ENCODE data around the gene PIGQ. TPM values are rescaled to one million over a fixed set of nuclear protein-coding genes. Genes with fewer than 3 reads are reported as not detected.
A peak's percentile ranks its signal among the peaks of the same experiment; 100 is the strongest.

Gene PIGQ
- polyA plus RNA-seq, 10 donors = 12.5 to 25.3 (median 16.8) TPM

DNA sequence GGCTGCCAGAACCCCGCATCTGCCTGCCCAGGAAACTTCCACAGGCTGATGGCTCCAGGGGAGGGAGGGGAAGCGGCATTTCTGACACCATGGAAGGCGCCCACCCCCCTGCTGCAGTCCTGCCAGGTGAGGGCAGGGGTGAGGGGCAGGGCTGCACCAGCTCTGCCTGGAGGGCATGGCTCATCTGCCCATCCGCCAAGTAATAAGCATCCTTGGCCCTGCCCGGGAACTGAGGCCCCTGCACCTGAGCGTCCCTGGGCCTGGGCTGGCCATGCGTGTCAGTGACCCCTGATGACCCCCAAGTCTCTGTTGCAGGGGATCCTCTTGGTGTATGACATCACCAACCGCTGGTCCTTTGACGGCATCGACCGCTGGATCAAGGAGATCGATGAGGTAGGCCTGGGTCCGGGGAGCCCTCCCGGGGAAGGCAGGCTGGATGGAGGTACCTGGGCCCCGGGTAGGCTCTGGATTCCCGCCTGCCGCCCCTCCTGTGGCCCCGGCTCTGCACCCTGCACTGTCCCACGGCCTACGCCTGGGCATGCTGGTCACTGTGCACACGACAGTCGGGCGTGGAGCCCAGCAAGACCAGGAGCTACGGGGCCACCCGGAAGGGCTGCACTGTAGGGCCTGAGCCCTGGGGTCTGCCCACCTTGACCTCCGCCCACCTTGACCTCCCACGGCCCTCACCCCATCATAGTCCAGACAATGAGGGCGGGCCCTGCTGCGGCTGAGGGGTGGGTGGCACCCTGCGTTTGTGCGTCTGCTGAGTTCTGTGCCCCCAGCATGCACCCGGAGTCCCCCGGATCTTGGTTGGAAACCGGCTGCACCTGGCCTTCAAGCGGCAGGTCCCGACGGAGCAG lies 55.6 kb downstream of the PIGQ start:
- no peak for DNase-seq

DNA sequence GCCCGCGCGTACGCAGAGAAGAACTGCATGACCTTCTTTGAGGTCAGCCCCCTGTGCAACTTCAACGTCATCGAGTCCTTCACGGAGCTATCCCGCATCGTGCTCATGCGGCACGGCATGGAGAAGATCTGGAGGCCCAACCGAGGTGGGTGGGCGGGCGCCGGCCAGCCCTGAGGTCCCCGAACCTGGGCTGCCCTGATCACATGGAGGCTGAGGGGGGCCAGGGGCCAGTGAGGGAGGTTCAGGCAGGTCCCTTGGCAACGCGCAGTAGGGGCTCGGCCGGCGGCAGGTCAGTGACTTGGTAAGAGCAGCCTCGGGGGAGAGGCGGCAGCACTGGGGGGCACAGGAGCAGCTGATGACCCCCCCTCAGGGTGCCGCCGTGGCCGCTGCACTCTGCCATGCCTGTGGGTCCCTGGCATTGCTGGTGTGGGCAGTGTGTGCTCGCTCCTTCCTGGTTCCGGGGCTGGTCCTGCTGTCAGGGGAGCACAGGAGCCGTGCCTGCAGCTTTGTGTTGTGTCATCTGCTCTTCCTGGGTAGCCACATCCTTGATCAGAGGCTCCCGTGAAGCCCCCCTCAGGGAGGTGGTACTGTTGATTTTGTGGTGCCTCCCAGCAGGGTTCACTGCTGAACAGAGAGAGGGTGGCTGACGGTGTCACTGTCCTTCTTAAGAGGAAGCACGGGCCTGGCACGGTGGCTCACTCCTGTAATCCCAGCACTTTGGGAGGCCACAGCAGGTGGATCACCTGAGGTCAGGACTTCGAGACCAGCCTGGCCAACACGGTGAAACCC lies 56.4 kb downstream of the PIGQ start:
- no peak for DNase-seq

DNA sequence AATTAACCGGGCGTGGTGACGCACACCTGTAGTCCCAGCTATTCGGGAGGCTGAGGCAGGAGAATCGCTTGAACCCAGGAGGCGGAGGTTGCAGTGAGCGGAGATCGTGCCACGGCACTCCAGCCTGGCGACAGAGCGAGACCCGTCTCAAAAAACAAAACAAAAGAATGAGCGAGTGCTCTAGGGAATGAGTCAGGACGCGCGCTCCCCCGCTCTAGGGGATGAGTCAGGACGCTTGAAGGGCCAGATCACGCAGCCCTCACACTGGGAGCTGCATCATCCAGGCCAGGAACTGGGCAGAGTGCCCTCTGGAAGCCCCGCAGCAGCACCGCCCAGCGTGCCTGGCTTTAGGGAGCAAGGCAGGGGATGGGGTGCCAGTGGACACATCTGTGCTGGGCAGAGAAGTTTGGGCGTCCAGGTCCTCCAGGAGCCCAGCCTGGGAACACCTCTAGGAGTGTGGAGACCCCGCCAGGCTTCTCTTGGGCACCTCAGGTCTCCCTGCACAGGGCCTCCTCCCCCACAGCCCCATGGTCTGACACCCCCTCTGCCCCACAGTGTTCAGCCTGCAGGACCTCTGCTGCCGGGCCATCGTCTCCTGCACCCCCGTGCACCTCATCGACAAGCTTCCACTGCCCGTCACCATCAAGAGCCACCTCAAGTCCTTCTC lies 57.2 kb downstream of the PIGQ start:
- peak in 1 of 3 donors; percentile 77 for DNase-seq

DNA sequence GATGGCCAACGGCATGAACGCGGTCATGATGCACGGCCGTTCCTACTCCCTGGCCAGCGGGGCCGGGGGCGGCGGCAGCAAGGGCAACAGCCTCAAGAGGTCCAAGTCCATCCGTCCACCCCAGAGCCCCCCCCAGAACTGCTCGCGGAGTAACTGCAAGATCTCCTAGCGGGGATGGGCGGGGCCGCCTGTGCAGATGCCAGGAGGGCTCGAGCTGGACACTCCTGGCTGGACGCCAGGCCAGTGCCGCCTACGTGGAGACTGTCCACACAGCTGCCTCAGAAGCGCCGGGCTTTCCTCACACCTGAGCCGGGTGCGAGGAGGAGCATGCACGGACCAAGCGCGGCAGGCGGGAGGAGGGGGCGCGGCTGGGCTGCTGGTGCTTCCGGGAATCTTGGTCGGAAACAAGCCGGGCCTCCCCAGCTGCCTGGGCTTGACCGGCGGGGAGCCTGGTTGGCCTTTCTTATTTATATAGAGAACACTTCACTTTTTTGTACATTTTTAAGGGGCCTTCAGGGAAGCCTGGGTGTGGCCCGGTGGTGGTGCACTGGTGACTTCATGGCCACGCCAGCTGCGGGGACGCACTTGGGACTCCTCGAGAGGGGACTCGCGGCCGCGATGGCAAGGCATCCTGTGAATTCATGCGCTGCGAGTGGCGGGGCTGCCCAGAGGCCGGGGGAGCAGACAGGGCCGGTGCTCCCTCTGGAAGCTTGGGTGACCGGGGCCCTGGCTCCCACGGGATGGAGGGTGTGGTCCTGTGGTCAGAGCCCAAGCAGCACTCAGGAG lies 57.9 kb downstream of the PIGQ start:
- DNase-seq = peak in 1 of 3 donors; percentile 47

GRCh38 chr16:628321-629061 lies 58.7 kb downstream of the PIGQ start:
- DNase-seq = no peak

GRCh38 chr16:629185-629832 lies 59.5 kb downstream of the PIGQ start:
- peak in 2 of 3 donors; percentile 39 to 76 for DNase-seq

DNA sequence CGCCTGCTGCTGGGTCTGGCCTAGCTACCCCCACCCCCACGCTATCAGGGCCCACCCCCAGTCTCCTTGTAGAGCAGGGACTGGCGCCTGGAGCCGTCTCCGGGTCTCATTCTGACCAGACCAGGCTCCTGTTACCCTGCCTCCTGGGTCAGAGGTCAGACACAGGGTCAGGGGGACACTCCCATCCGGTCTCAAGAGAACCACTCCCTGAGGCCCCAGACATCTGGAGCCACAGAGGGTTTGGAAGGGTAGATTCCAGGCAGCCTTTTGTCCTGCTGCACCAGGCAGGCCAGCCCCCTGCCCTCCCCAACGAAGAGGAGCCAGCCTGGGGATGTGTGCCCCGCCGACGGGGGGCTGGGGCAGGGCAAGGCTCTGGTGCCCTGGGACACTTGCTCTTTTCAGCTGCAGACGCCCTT lies 60.1 kb downstream of the PIGQ start:
- peak in 1 of 3 donors; percentile 31 for DNase-seq

DNA sequence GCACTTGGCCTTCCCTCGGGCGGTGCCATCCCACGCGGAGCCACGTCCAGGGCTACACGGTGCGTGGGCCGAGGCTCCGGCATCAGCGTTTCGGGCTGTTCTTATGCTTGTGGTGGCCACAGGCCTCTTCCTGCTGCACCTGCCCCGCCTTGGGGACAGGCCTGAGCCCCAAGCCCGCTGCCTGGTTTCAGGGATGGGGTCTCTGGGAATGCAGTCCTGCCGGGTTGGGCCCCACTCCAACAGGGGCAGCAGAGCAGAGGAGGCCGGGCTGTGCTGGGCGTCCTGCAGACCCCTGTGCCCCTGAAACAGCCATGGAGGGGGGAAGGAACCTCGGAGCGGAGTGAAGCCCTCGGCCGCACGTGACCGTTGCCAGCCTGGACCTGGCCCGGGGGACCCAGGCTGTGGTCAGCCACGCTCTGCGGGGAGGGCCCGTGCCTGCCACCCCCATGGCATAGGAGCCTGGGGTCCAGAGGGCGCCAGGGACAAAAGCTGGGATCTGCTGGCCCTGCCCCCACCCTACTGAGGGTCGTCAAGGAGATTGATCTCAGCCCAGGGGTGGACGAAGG lies 60.6 kb downstream of the PIGQ start:
- DNase-seq = peak in 1 of 3 donors; percentile 44

- peak in 1 of 3 donors; percentile 47 for DNase-seq
Observed at GRCh38 chr16:630815-631405, 61.1 kb downstream of the PIGQ start, which contains the start of gene WFIKKN1. Gene WFIKKN1 (plus strand): TSS chr16:630985. CDS start chr16:631254, 269 bp downstream.

DNA sequence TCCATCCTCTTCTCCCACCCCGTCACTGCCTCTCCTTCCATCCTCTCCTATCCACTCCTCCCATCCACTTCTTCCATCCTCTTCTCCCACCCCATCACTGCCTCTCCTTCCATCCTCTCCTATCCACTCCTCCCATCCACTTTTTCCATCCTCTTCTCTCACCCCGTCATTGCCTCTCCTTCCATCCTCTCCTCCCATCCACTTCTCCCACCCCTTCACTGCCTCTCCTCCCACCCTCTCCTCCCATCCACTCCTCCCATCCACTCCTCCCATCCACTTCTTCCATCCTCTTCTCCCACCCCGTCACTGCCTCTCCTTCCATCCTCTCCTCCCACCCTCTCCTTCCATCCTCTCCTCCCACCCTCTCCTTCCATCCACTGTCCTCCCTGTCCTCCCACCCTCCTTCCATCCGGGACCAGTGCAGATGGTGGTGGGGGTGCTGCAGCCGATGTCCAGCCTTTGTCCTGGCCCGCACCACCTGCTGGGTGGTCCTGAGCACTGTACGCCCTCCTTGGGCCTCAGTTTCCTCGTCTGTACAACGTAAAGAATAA lies 62.1 kb downstream of the PIGQ start:
- no peak for DNase-seq

- no peak for DNase-seq
Observed at GRCh38 chr16:632486-633335, 62.9 kb downstream of the PIGQ start.

DNA sequence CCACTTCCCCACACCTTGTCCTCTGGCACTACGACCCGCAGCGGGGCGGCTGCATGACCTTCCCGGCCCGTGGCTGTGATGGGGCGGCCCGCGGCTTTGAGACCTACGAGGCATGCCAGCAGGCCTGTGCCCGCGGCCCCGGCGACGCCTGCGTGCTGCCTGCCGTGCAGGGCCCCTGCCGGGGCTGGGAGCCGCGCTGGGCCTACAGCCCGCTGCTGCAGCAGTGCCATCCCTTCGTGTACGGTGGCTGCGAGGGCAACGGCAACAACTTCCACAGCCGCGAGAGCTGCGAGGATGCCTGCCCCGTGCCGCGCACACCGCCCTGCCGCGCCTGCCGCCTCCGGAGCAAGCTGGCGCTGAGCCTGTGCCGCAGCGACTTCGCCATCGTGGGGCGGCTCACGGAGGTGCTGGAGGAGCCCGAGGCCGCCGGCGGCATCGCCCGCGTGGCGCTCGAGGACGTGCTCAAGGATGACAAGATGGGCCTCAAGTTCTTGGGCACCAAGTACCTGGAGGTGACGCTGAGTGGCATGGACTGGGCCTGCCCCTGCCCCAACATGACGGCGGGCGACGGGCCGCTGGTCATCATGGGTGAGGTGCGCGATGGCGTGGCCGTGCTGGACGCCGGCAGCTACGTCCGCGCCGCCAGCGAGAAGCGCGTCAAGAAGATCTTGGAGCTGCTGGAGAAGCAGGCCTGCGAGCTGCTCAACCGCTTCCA lies 63.7 kb downstream of the PIGQ start:
- no peak for DNase-seq

Other genes with a start within 250 kb of the PIGQ start
- gene AXIN1, start 217.2 kb upstream of the PIGQ start, polyA plus RNA-seq (ENCODE audit: insufficient read length in 10 of 10) = 10 to 100 TPM in 6 of 10 donors, 1 to 10 TPM in 4; 8.6 to 15.7 (median 11.5) TPM
- 10 to 100 TPM; 31.8 to 49.2 (median 35.6) TPM for gene MRPL28, start 199.4 kb upstream of the PIGQ start, polyA plus RNA-seq (ENCODE audit: insufficient read length in 10 of 10)
- 10 to 100 TPM; 22.0 to 30.2 (median 24.0) TPM for gene PGAP6, start 188.0 kb upstream of the PIGQ start, polyA plus RNA-seq (ENCODE audit: insufficient read length in 10 of 10)
- 100 to 1,000 TPM in 1 of 10 donors, 10 to 100 TPM in 9; 63.6 to 121 (median 73.5) TPM for gene NME4, start 172.8 kb upstream of the PIGQ start, polyA plus RNA-seq (ENCODE audit: insufficient read length in 10 of 10)
- gene DECR2, start 168.1 kb upstream of the PIGQ start, polyA plus RNA-seq (ENCODE audit: insufficient read length in 10 of 10) = 10 to 100 TPM in 6 of 10 donors, 1 to 10 TPM in 4; 6.2 to 17.1 (median 10.6) TPM
- 10 to 100 TPM; 20.3 to 33.9 (median 28.5) TPM for gene RAB11FIP3, start 144.3 kb upstream of the PIGQ start, polyA plus RNA-seq (ENCODE audit: insufficient read length in 10 of 10)
- 10 to 100 TPM; 14.3 to 30.0 (median 24.0) TPM for gene CAPN15, start 42.3 kb upstream of the PIGQ start, polyA plus RNA-seq (ENCODE audit: insufficient read length in 10 of 10)
- gene PRR35, start 9.6 kb upstream of the PIGQ start, polyA plus RNA-seq (ENCODE audit: insufficient read length in 10 of 10) = under 1 TPM in 5 of 10 donors, not detected in 5; 0.09 to 0.25 (median 0.12) TPM
- gene NHLRC4, start 3.0 kb upstream of the PIGQ start, polyA plus RNA-seq (ENCODE audit: insufficient read length in 10 of 10) = 1 to 10 TPM in 5 of 10 donors, under 1 TPM in 5; 0.77 to 1.5 (median 0.98) TPM
- 10 to 100 TPM in 8 of 10 donors, 1 to 10 TPM in 2; 8.9 to 15.7 (median 10.8) TPM for gene RAB40C, start 20.1 kb downstream of the PIGQ start, polyA plus RNA-seq (ENCODE audit: insufficient read length in 10 of 10)
- under 1 TPM; 0.18 to 0.79 (median 0.40) TPM for gene WFIKKN1, start 61.0 kb downstream of the PIGQ start, polyA plus RNA-seq (ENCODE audit: insufficient read length in 10 of 10)
- 10 to 100 TPM; 28.0 to 61.3 (median 40.0) TPM for gene METTL26, start 66.3 kb downstream of the PIGQ start, polyA plus RNA-seq (ENCODE audit: insufficient read length in 10 of 10)
- gene MCRIP2, start 71.9 kb downstream of the PIGQ start, polyA plus RNA-seq (ENCODE audit: insufficient read length in 10 of 10) = 10 to 100 TPM in 4 of 10 donors, 1 to 10 TPM in 6; 8.0 to 12.5 (median 9.8) TPM
- 10 to 100 TPM; 10.7 to 26.2 (median 17.5) TPM for gene WDR90, start 79.4 kb downstream of the PIGQ start, polyA plus RNA-seq (ENCODE audit: insufficient read length in 10 of 10)
- gene RHOT2, start 98.2 kb downstream of the PIGQ start, polyA plus RNA-seq (ENCODE audit: insufficient read length in 10 of 10) = 10 to 100 TPM; 34.3 to 74.1 (median 54.4) TPM
- gene RHBDL1, start 105.7 kb downstream of the PIGQ start, polyA plus RNA-seq (ENCODE audit: insufficient read length in 10 of 10) = 1 to 10 TPM in 8 of 10 donors, under 1 TPM in 2; 0.85 to 1.8 (median 1.2) TPM
- gene STUB1, start 110.4 kb downstream of the PIGQ start, polyA plus RNA-seq (ENCODE audit: insufficient read length in 10 of 10) = 100 to 1,000 TPM in 4 of 10 donors, 10 to 100 TPM in 6; 73.3 to 119 (median 98.5) TPM
- gene JMJD8, start 114.4 kb downstream of the PIGQ start, polyA plus RNA-seq (ENCODE audit: insufficient read length in 10 of 10) = 10 to 100 TPM; 23.1 to 41.3 (median 29.5) TPM
- gene WDR24, start 120.4 kb downstream of the PIGQ start, polyA plus RNA-seq (ENCODE audit: insufficient read length in 10 of 10) = 1 to 10 TPM; 5.0 to 8.6 (median 7.1) TPM
- gene FBXL16, start 135.8 kb downstream of the PIGQ start, polyA plus RNA-seq (ENCODE audit: insufficient read length in 10 of 10) = 1 to 10 TPM in 2 of 10 donors, under 1 TPM in 8; 0.22 to 1.1 (median 0.44) TPM
- 10 to 100 TPM; 18.5 to 34.8 (median 27.3) TPM for gene METRN, start 145.2 kb downstream of the PIGQ start, polyA plus RNA-seq (ENCODE audit: insufficient read length in 10 of 10)
- 10 to 100 TPM in 6 of 10 donors, 1 to 10 TPM in 4; 6.4 to 18.5 (median 12.9) TPM for gene ANTKMT, start 151.2 kb downstream of the PIGQ start, polyA plus RNA-seq (ENCODE audit: insufficient read length in 10 of 10)
- 1 to 10 TPM in 4 of 10 donors, under 1 TPM in 6; 0.59 to 2.1 (median 0.96) TPM for gene CCDC78, start 156.5 kb downstream of the PIGQ start, polyA plus RNA-seq (ENCODE audit: insufficient read length in 10 of 10)
- 1 to 10 TPM; 1.3 to 6.8 (median 2.0) TPM for gene HAGHL, start 157.1 kb downstream of the PIGQ start, polyA plus RNA-seq (ENCODE audit: insufficient read length in 10 of 10)
- 10 to 100 TPM; 11.4 to 17.5 (median 15.0) TPM for gene CIAO3, start 171.0 kb downstream of the PIGQ start, polyA plus RNA-seq (ENCODE audit: insufficient read length in 10 of 10)
- 1 to 10 TPM in 2 of 10 donors, under 1 TPM in 8; 0.28 to 3.8 (median 0.55) TPM for gene MSLN, start 190.8 kb downstream of the PIGQ start, polyA plus RNA-seq (ENCODE audit: insufficient read length in 10 of 10)
- 10 to 100 TPM in 2 of 10 donors, 1 to 10 TPM in 8; 6.8 to 13.7 (median 9.0) TPM for gene RPUSD1, start 218.4 kb downstream of the PIGQ start, polyA plus RNA-seq (ENCODE audit: insufficient read length in 10 of 10)
- gene CHTF18, start 218.7 kb downstream of the PIGQ start, polyA plus RNA-seq (ENCODE audit: insufficient read length in 10 of 10) = 10 to 100 TPM in 9 of 10 donors, 1 to 10 TPM in 1; 9.3 to 20.5 (median 14.5) TPM
- under 1 TPM in 1 of 10 donors, not detected in 9; 0.16 TPM for gene GNG13, start 230.8 kb downstream of the PIGQ start, polyA plus RNA-seq (ENCODE audit: insufficient read length in 10 of 10)

Data from muscle of back (tissue), 11 donors.